ENCODE measurements around the gene BCORL1.

BCORL1 gene

GRCh38 chrX:129968968-129969367, 13.5 kb upstream of the BCORL1 start:
- no peak for DNase-seq

- no peak for DNase-seq
Measured at GRCh38 chrX:129976441-129976840, 6.0 kb upstream of the BCORL1 start.

DNA sequence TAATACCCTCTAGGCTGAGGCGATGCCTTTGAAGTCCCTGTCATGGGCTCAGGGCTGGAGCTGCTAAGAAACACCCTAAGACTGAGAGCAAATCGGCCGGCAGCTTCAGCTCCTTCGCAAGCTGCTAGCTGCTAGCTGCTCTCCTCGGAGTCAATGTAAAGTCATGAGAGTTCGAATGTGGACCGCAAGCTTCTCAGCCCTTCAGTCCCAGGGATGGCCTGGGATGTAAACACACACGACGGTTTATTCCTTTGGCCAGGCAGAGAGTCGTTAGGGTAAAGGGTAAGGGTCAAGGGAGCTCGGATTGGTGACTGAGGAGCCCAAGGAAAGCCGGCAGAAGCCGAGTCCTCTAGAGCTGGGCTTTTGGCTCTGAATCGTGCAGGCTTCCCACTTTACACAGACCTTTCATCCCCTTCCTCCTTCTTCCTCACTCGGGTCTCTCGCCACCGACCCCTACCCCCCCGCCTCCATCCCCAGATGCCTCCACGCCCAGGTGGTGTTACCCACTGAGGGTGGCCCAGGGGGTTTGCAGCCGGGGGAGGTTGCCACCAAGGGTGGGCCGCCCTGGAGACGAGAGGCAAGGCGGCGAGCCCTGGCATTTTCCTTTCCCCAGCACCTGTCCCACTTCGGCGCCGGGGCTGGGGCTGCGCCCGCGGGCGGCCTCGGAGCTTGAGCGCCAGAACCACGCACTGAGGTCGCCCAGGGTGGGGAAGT, 3.1 kb upstream of the BCORL1 start:
- DNase-seq, result no peak

GRCh38 chrX:129980001-129980401, 2.4 kb upstream of the BCORL1 start:
- peak; percentile 33 for DNase-seq

- DNase-seq, result peak; percentile 18
Measured at GRCh38 chrX:129980540-129981199, 1.8 kb upstream of the BCORL1 start.

GRCh38 chrX:129981200-129981553, 1.3 kb upstream of the BCORL1 start:
- no peak for DNase-seq

- DNase-seq, result no peak
Measured at GRCh38 chrX:129981752-129982299, 609 bp upstream of the BCORL1 start.

DNA sequence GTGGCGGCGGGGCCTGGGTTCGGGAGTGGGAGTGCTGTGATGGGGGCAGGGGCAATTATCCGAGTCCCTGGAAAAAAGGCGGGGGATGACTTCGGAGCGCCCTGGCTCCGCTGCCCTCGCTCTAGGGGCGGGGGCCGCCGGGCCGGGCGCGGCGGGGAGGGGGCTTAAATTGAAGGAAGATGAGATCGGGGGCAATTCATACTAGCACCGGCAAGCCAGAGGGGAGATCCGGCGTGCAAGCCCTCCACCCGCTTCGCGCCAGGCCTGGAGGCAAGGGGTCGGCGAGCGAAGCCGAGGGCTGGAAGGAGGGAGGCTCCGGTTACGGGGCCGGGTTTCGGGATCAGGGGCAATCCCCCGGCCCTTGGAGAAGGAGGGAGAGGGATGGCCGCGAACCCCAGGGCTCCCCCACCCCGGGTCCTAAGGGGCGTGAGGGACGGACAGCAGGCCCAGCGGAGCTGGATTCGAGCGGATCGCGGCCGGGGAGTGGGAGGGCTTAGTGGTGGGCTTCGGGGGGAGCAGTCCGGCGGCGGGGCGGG, 1.2 kb downstream of the BCORL1 start:
- no peak for DNase-seq

GRCh38 chrX:129984111-129984958, 1.9 kb downstream of the BCORL1 start:
- DNase-seq, result peak; percentile 39

GRCh38 chrX:129987871-129988270, 5.4 kb downstream of the BCORL1 start:
- no peak for DNase-seq

DNA sequence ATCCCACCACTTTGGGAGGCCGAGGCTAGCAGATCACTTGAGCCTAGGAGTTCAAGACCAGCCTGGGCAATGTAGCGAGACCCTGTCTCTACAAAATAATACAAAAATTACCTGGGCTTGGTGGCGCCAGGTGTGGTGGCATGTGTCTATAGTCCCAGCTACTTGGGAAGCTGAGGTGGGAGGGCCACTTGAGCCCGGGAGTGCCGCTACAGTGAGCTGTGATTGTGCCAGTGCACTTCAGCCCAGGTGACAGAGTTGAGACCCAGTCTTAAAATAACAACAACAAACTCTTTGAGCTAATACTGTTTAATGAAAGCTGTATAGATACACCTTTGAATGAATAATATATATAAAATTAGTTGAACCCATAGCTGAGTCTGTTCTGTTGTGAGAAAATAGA, 9.7 kb downstream of the BCORL1 start:
- no peak for DNase-seq

GRCh38 chrX:129996120-129996519, 13.7 kb downstream of the BCORL1 start:
- DNase-seq, result no peak

DNA sequence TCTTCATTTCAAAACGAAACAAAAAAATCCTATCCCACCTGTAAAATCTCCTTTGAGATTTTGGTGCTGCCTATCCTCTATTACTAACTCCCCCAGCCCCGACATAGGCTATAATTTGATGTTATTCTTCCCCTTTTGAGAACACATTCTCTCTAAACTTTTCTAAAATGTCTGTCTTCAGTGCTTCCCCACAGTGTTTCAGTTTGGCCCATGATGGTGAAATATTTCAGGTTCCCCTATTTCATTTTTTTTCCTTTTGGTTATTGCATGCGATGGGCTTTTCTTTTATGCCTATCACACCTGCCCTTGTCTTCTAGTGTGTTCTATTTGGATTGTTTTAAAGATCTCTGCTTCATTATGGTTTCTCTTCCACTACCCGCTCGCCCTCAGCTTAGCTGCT, 14.7 kb downstream of the BCORL1 start:
- DNase-seq, result no peak

DNA sequence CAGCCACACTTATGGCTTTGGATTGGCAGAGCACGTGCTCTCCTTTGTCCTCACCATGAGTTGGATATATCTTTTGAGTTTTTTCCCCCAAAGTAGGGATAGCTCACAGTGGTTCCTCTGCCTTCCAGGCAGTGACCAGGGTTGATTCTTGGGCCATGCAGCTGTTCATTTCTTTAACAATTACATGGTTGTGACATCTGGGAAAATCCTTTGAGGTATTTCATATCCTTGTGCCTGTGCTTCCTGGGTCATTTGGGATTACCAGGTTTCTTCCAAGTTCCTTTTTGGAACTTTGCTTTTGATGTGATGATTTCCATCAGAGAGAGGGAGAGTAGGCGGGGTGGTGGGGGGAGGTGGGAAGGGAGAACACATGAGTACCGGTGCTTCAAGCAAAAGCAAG, 15.6 kb downstream of the BCORL1 start:
- no peak for DNase-seq

- no peak for DNase-seq
Measured at GRCh38 chrX:130001893-130002292, 19.5 kb downstream of the BCORL1 start.

GRCh38 chrX:130002541-130002940, 20.1 kb downstream of the BCORL1 start:
- no peak for DNase-seq

DNA sequence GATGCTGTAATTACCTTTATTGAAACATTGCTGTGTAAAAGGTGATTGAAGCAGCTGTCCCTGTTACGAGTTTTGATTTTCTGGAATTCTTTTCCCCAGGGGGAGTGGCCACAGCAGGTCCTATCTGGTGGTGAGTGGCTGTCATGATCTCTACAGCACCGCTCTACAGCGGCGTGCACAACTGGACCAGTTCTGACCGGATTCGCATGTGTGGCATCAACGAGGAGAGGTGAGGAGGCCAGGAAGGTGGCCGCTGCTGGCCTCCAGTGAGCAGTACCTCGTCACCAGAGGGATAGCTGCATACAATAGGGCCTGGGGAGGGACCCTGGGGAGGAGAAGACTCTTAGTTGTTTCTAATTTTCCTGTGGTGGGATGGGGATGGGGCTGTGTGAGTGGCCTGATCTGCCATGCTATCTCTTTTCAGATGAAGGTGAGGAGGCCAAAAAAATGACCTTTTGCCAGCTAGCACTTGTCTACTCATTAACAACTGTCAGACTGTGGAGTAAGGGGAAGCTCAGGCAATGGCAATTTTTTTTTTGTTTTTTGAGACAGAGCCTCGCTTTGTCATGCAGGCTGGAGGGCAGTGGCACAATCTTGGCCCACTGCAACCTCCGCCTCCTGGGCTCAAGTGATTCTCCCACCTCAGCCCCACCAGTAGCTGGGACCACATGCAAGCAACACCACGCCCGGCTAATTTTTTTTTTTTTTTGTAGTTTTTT, 22.8 kb downstream of the BCORL1 start:
- DNase-seq, result no peak

DNA sequence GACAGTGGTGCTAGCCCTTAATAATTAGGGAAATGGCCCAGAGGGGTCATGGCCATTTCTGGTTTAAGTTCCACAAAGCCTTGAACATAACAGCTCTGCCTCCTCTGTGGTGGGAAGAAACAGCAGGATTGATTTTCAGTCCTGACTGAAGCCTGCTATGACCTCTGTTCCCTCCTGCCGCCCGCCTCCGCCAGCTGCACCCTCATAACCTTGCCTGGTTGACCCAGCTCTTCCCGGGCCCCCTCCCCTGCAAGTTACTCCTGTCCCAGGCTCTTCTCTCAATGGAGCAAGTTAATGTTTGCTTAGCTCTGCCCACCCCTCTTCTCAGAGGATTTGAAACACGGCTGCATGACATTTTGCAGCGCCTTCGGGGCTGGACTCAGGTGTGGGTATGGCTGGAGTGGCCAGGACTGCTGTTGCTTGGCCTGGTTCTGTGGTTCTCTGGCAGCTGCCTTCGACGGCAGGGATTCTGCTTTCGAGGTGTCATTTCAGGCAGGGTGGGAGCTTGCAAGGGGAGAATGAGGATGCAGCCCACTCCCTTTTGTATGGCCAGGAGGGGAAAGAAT, 27.3 kb downstream of the BCORL1 start:
- DNase-seq, result no peak

DNA sequence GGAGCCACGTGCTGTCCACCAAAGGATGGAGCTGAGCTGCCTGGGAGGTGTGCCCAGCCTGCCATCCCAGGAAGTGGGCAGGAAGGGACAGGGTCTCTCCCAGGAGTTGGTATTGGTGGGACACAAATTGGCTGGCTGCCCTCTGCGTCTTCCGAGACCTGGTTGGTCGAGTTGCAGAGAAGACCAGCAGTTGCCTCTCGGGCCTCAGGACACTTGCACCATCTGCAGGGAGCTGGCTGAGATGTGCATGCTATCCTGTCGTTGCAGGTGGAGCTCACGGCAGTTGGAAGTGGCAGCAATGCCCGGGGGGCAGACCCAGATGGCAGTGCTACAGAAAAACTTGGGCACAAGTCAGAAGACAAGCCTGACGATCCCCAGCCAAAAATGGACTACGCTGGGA, 30.2 kb downstream of the BCORL1 start:
- no peak for DNase-seq

- no peak for DNase-seq
Measured at GRCh38 chrX:130013661-130014060, 31.2 kb downstream of the BCORL1 start.

DNA sequence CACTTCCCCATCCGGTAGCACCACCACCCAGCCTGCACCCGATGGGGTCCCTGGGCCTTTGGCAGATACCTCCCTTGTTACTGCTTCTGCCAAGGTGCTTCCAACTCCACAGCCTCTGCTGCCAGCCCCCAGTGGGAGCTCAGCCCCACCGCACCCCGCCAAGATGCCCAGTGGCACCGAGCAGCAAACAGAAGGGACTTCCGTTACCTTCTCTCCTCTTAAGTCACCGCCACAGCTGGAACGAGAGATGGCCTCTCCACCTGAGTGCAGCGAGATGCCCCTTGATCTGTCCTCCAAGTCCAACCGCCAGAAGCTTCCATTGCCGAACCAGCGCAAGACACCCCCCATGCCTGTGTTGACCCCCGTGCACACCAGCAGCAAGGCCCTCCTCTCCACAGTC, 31.9 kb downstream of the BCORL1 start:
- no peak for DNase-seq

GRCh38 chrX:130014770-130015169, 32.3 kb downstream of the BCORL1 start:
- DNase-seq, result no peak
